HG03280 (cell line): ENCODE data around the gene CCDC180.
"Not testable (repeated sequence)": the region's sequence is repeated elsewhere in the genome, so short reads cannot be mapped to it uniquely, and the experiment has no call there.

ENCODE experiments used
- ATAC-seq: cut with Tn5 transposase; IDR thresholded peaks from one replicate; pipeline ENCODE4 v1.9.1; 2021; ENCODE audit warnings: mild to moderate bottlenecking, moderate library complexity; ENCODE audit not compliant: unreplicated experiment

Gene CCDC180

GRCh38 chr9:97307500-97308163 lies at the start of gene CCDC180:
Gene CCDC180 (plus strand): TSS chr9:97307659. CDS start chr9:97308064, 405 bp downstream.
- no peak for ATAC-seq

DNA sequence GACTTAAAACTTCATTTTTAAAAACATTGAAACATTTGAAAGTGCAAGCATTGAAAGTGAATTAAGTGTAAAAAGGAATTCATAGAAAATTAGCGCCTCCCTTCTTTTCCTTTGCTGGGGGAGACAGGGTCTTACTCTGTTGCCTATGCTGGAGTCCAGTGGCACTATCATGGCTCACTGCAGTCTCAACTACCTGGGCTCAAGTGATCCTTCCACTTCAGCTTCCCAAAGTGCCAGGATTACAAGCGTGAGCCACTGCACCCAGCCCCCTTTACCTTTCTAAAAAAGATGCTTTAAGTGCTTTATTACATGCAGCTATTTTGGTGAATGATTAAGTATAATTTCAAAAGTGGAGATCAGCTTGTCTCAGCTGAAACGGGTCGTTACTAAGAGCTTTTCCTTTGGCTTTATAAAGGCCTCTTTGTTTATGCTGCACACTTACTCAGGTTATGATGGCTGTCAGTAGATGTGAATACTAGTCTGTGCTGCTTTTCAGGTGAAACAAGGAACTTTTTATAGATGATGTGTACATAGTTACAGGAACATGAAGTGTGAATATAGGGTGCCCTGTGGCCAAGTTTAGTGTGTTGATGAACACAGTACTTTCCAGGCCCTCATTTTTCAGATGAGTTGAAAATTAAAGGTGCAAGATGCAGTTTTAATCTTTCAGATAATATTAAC lies 47.5 kb upstream of the CCDC180 start:
- not testable (repeated sequence) for ATAC-seq

- ATAC-seq, result no peak
Observed at GRCh38 chr9:97271292-97271691, 36.2 kb upstream of the CCDC180 start.

DNA sequence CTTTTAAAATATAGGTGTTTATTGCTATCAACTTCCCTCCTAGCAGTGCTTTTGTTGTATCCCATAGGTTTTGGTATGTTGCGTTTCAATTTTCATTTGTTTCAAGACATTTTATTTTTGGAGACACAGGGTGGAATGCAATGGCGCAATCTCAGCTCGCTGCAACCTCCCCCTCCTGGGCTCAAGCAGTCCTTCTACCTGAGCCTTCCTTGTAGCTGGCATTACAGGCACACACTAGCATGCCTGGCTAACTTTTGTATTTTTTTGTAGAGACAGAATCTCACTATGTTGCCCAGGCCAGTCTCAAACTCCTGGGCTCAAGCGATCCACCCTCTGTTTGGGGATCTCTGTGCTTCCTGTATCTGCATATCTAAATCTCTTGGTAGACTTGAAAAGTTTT lies 35.4 kb upstream of the CCDC180 start:
- no peak for ATAC-seq

- no peak for ATAC-seq
Observed at GRCh38 chr9:97276310-97276852, 31.1 kb upstream of the CCDC180 start.

DNA sequence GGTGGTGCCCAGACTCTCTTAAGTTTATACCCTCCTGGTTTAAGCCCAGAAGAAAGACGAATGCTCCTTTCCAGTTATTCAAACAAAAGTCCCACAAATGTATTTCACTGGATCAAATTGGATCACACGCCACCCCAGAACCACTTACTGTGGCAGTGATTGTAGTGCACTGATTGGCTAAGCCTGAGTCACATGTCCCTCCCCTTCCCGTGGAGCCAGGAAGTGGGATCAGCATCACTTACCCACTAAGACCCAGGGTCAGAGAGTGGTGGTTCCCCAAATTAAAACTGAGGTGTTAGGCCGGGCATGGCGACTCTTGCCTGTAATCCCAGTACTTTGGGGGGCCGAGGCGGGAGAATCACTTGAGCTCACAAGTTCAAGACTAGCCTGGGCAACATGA lies 29.5 kb upstream of the CCDC180 start:
- no peak for ATAC-seq

DNA sequence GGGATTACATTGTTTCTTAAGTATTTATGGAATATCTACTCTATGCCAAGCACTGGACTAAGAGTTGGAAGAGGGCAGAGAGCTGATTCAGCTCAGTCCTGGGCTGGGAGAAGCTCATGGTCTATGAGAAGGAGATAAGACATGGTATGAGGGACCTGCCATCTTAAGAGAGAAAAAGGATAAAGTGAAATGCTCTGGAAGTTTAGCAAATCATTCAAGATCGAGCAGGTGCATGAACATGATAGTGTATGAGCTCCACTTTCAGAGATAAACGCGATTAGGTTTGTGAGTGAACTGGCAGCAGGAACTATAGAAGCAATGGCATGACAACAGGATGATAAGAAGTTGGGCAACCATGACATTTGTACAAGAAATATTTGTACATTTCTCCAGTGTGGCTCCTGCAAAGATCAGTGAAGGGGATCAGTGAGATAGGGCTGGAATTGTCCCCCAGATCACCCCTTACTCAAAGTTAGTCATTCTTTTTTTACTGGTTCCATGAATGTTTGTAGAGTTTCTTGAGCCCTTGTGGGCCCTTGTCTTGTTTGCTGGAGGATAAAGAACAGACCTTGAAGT lies 26.6 kb upstream of the CCDC180 start:
- ATAC-seq, result no peak

DNA sequence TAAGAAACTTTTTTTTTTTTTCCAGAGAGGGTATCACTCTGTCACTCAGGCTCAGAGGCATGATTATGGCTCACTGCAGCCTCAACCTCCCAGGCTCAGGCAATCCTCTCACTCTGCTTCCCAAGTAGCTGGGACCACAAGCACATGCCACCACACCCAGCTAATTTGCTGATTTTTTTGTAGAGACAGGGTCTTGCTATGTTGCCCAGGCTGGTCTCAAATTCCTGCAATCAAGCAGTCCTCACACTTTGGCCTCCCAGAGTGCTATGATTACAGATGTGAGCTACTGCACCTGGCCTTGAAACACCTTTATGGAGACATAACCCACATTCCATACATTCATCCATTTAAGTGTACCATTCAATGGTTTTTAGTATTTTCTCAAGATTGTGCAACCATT lies 23.7 kb upstream of the CCDC180 start:
- ATAC-seq, result no peak

- ATAC-seq, result no peak
Observed at GRCh38 chr9:97284798-97285197, 22.7 kb upstream of the CCDC180 start.

DNA sequence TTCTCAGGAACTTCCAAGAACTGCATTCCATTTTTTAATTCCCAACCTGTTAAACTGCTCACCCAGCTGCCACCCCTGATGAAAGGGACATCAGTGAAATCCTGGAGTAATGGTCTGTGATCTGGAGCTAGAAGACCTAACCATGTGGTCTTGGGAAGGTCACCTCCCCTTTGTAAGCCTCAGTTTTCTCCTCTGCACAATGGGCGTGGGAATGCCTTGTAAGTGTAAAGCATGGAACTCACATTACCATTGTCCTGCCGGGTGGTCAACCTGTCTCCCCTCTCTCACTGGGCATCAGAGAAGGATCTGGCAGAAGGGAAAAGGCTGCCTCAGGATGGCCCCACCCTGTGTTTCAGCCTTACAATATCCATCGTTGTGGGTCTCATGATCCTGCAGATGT lies 15.3 kb upstream of the CCDC180 start:
- no peak for ATAC-seq

DNA sequence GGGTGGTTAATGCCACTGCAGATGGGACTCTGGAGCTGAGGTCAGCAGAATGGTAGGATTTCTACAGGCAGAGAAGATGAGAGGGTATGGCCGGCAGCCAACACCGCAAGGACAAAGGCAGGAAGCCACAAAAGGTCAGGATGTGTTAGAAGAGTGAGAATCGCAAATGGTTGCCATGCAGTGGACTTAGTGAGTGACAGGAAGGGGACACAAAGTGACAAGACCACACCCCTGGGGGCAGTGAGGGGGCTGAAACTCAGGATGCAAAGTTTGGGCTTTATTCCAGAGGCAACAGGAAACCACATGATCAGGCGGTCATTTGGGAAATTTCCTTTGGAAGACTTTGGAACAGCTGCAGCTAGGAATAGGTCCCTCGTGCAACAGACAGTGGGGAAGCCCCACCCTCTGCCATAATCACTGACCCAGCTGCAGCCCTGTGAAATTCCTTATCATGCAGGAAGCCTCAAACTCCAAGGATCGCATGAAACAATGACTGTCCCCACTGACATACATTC lies 14.2 kb upstream of the CCDC180 start:
- no peak for ATAC-seq

DNA sequence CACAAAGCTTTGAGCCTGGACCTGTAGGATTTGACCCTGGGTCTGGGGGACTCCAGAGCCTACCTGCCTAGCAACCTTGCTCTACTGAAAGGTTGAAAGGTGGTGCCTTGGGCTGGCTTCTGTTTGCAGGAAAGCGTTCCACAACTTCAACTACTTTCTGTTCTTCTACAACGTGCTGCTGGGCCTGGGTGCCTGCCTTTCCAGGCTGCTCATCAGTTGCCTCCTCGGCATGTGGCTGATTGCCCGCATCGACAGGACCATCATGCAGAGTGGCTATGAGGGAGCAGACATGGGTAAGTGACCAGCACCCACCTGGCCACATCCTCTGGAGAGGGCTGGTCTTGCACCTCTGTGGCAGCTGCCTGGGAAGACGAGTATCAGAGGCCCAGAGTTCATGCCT lies 13.6 kb upstream of the CCDC180 start:
- no peak for ATAC-seq

GRCh38 chr9:97297889-97298288 lies 9.6 kb upstream of the CCDC180 start:
- no peak for ATAC-seq

- peak; percentile 57 for ATAC-seq
Observed at GRCh38 chr9:97299809-97300414, 7.5 kb upstream of the CCDC180 start.

GRCh38 chr9:97300586-97300985 lies 6.9 kb upstream of the CCDC180 start:
- ATAC-seq, result no peak

DNA sequence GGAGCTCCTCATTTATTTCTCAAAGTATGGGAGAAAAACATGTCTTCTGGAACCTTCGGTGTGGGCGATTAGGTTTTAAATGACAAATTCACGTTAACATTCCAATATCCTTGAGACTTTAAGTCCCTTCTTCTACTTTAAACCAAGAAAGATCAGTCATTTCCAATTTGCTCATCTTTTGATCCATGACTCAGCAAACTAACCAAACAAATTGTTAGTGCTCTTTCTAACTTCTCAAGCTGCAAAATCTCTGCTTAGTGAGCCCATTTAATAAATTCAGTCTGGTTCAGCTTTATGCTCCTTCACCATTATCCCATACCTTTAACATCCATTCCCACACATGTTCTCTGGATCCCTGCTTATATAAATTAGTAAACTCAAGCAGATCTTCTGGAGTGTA lies 5.5 kb upstream of the CCDC180 start:
- no peak for ATAC-seq

- ATAC-seq, result no peak
Observed at GRCh38 chr9:97304586-97304985, 2.9 kb upstream of the CCDC180 start.

GRCh38 chr9:97305501-97306298 lies 1.8 kb upstream of the CCDC180 start:
- ATAC-seq, result no peak

DNA sequence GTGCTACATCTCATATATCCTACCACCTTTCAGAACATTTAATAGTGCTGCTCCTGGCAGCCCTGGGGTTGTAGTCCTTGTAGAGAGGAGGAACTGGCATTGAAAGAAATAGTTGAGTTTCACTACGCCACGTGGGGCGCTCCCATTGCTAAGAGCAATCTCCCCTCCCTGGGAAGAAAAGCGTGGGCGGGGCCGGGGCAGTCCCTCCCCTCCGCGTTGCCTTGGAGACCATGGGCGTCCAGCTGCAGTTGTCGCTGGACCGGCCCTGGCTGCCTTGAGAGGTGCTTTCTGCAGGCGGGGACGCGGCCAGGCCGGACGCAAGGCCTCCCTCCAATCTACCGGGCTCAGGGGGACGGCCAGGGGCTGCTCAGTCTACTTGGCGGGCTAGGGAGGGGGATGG lies 368 bp upstream of the CCDC180 start:
- no peak for ATAC-seq

- ATAC-seq, result no peak
Observed at GRCh38 chr9:97309260-97309659, 1.8 kb downstream of the CCDC180 start.

DNA sequence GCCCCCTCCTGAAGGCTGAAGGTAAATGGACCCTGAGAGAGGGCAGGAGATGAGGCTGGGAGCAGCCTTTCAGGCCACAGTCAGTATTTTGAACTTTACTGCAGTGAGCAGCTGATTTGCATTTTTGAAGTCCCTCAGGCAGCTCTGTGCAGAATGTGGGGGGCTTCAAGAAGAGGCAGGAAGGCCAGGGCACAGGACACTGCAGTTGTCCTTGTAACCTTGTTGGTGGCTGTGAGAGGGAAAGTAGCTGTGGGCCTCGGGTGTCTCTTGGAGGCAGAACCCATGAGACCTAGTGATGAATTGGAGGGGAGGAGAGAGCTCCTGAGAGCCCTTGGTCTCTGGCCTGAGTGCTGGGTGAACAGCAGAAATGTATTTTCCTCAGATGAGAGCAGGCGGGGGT lies 2.6 kb downstream of the CCDC180 start:
- no peak for ATAC-seq
